Psoas muscle (tissue), 8 donors: ENCODE results near the gene EFCC1. TPM values are rescaled to one million over a fixed set of nuclear protein-coding genes. Genes with fewer than 3 reads are reported as not detected.

Experiments
- ATAC-seq, 4 donors: fragments of 200-7000 bp; cut with Tn5 transposase; one replicate each; pipeline ENCODE4 v1.9.1; 2020; ENCODE audit warnings: moderate library complexity in 3 of 4, mild to moderate bottlenecking in 2 of 4
- DNase-seq, 2 donors: peaks; one replicate each; pipeline ENCODE4 v3.0.0-alpha.2; 2020
- H3K27ac ChIP-seq: fragments of 200-600 bp; one replicate; pipeline ENCODE4 v1.8.0; 2022
- H3K27me3 ChIP-seq, 3 donors: fragments of 200-600 bp in 1 of 3; one replicate each; pipeline versions ENCODE4 v1.6.1 to v1.8.0; 2013 to 2022; ENCODE audit warnings: low read length in 2 of 3, mild to moderate bottlenecking in 2 of 3, moderate library complexity in 1 of 3; ENCODE audit not compliant: insufficient read depth in 3 of 3
- H3K36me3 ChIP-seq, 2 donors: fragments of 200-600 bp in 1 of 2; one replicate each; pipeline versions ENCODE4 v1.6.1 to v1.8.0; 2013 to 2022; ENCODE audit warnings: low read depth in 1 of 2, mild to moderate bottlenecking in 1 of 2, moderate library complexity in 1 of 2; ENCODE audit not compliant: insufficient read depth in 1 of 2
- H3K4me1 ChIP-seq: fragments of 200-600 bp; one replicate; pipeline ENCODE4 v1.8.0; 2022
- H3K4me3 ChIP-seq: fragments of 200-600 bp; one replicate; pipeline ENCODE4 v1.8.0; 2022; ENCODE audit warnings: mild to moderate bottlenecking
- H3K9me3 ChIP-seq: fragments of 200-600 bp; one replicate; pipeline ENCODE4 v1.8.0; 2022
- CTCF ChIP-seq: fragments of 200-600 bp; IDR thresholded peaks from one replicate; pipeline ENCODE4 v1.8.0; 2022; ENCODE audit warnings: antibody characterized with exemption
- WGBS, 3 donors: extraction: QIAGEN DNeasy Blood & Tissue Kit; methylation state at CpG; one replicate each; pipeline versions ENCODE4 v1.1.6 to v1.1.7; 2013; 5-methylcytosine and 5-hydroxymethylcytosine counted together
- intact Hi-C, 2 donors: fragments of 100-400 bp; cut with DNase I; formaldehyde crosslinking; loops; one replicate each; pipeline versions ENCODE4 v1.11.0 to v1.14.2; 2022
- polyA plus RNA-seq, 3 donors: library from polyadenylated mRNA; stranded (reverse); fragments of 200-250 nt; gene quantifications; one replicate each; pipeline ENCODE4 v1.2.3, GENCODE V29; 2013
- total RNA-seq, 4 donors: library from RNA; stranded (reverse); fragmentation: NEBNext Ultra II Directional in 2 of 4; extraction: Animal tissue kit (Norgen Biotek cat#: 25700) in 2 of 4; gene quantifications; one replicate each; pipeline versions ENCODE4 v1.2.1 to v1.2.4, GENCODE V29; 2021 to 2023
- donor health status: healthy with polysubstance abuse.
- donor health status: DM: no; HTN: no; CAD: no; lungs with moderate emphysema.
- donor health status: Bipolar disorder and iron deficiency.
- donor health status: healthy.
- donor health status: DM: yes; HTN: yes; CAD: no.
- donor health status: DM: no; HTN: no; CAD: no.
- donor health status: DM: no; HTN: no; CAD: no.
- donor health status: DM: yes; HTN: yes; CAD: no.

The EFCC1 gene
- total and polyA plus RNA-seq, 7 donors: 0.11 to 1.5 (median 0.48) TPM

- Histone ChIP-seq H3K9me3 (no peaks in the 10 kb centered on the region), H3K36me3 (no peaks in the 10 kb centered on the region), H3K4me1 (peaks cover 7% of the 10 kb centered on the region), H3K27ac (no peak overlapping the region), H3K4me3 (no peak overlapping the region), H3K27me3 (peaks cover 0 to 14% (median 7%) of the 10 kb centered on the region in 3 donors)
- no peak for TF ChIP-seq CTCF
- intact Hi-C loops: no loop called here
- WGBS, 3 donors: 87 to 97% (median 92%) methylated on average over 1 of the region's 1 CpG
- ATAC-seq (no peak), DNase-seq (no peak)
Observed at GRCh38 chr3:128996200-128996599, 4.9 kb upstream of the EFCC1 start.

- peaks cover 0 to 20% (median 9%) of the 10 kb centered on the region in 3 donors for H3K27me3 ChIP-seq
- 89 to 93% (median 91%) methylated on average over 5 of the region's 5 CpGs for WGBS, 3 donors
- H3K36me3 ChIP-seq: no peaks in the 10 kb centered on the region
- TF ChIP-seq CTCF: no peak
- no peak for ATAC-seq
- no peaks in the 10 kb centered on the region for H3K9me3 ChIP-seq
- peaks cover 7% of the 10 kb centered on the region for H3K4me1 ChIP-seq
- H3K4me3 ChIP-seq: no peak overlapping the region
- no peak for DNase-seq
- no peak overlapping the region for H3K27ac ChIP-seq
- intact Hi-C loops: no loop called here
Observed at GRCh38 chr3:128996726-128997125, 4.4 kb upstream of the EFCC1 start.

- Histone ChIP-seq H3K9me3 (no peaks in the 10 kb centered on the region), H3K36me3 (no peaks in the 10 kb centered on the region), H3K27ac (no peak overlapping the region), H3K27me3 (peaks cover 0 to 28% (median 16%) of the 10 kb centered on the region in 3 donors), H3K4me1 (peaks cover 7% of the 10 kb centered on the region), H3K4me3 (no peak overlapping the region)
- ATAC-seq (no peak), DNase-seq (no peak)
- intact Hi-C loops: no loop called here
- 69 to 81% (median 75%) methylated on average over 4 of the region's 4 CpGs for WGBS, 3 donors
- no peak for TF ChIP-seq CTCF
Observed at GRCh38 chr3:128997486-128998133, 3.5 kb upstream of the EFCC1 start.

- ATAC-seq (no peak), DNase-seq (no peak)
- Histone ChIP-seq H3K9me3 (no peaks in the 10 kb centered on the region), H3K36me3 (no peaks in the 10 kb centered on the region), H3K4me3 (no peak overlapping the region), H3K27me3 (peaks cover 0 to 38% (median 24%) of the 10 kb centered on the region in 3 donors), H3K4me1 (peaks cover 6% of the 10 kb centered on the region), H3K27ac (no peak overlapping the region)
- WGBS, 3 donors: 81 to 86% (median 84%) methylated on average over 3 of the region's 3 CpGs
- no peak for TF ChIP-seq CTCF
- intact Hi-C loops: no loop called here
Observed at GRCh38 chr3:128998561-128998960, 2.5 kb upstream of the EFCC1 start.

- no peak for DNase-seq
- Histone ChIP-seq H3K4me1 (peaks cover under 1% of the 10 kb centered on the region), H3K36me3 (no peaks in the 10 kb centered on the region), H3K4me3 (no peak overlapping the region), H3K27me3 (peaks cover 0 to 43% (median 24%) of the 10 kb centered on the region in 3 donors), H3K27ac (no peak overlapping the region), H3K9me3 (no peaks in the 10 kb centered on the region)
- ATAC-seq: no peak
- no peak for TF ChIP-seq CTCF
- intact Hi-C loops: no loop called here
- WGBS, 3 donors: 79 to 88% (median 79%) methylated on average over 5 of the region's 5 CpGs
Observed at GRCh38 chr3:128999102-128999501, 2.0 kb upstream of the EFCC1 start.
